GM12878 (cell line): Measurements from ENCODE around the gene P2RX1. TPM values are rescaled to one million over a fixed set of nuclear protein-coding genes. Genes with fewer than 3 reads are reported as not detected.

Source experiments
- ATAC-seq: fragments of 200-7000 bp; cut with Tn5 transposase; 3 replicates; pipeline ENCODE4 v1.9.1; 2020; ENCODE audit warnings: mild to moderate bottlenecking, moderate library complexity
- BruUV-seq: library from RNA; stranded (reverse); fragments of 400-500 nt; replicated peaks from 2 replicates; lab custom pipeline; 2021; lab: Mats Ljungman, UMichigan
- CTCF ChIA-PET: fragments of 300-600 bp; sonication (Branson Sonifier 250); formaldehyde crosslinking; extraction: SDS; loops from one replicate; lab custom pipeline; 2021; ENCODE audit warnings: inconsistent platforms; lab: Yijun Ruan, JAX
- POLR2A ChIA-PET: fragments of 350-600 bp; formaldehyde crosslinking; extraction: SDS; loops from one replicate; lab custom pipeline; 2021; ENCODE audit warnings: inconsistent platforms; lab: Charles Lee
- RAD21 ChIA-PET: fragments of 300-600 bp; sonication (Branson Sonifier 250); formaldehyde crosslinking; loops from one replicate; lab custom pipeline; 2023; ENCODE audit warnings: antibody characterized with exemption; ENCODE audit not compliant: unreplicated experiment; lab: Charles Lee
- SMC1A ChIA-PET: fragments of 300-600 bp; sonication (Branson Sonifier 250); formaldehyde crosslinking; loops from one replicate; lab custom pipeline; 2023; ENCODE audit not compliant: unreplicated experiment, uncharacterized antibody; lab: Charles Lee
- DNase-seq: peaks from one replicate; pipeline ENCODE4 v3.0.0-alpha.2; 2011; ENCODE audit warnings: low read depth, low spot score
- FAIRE-seq: peaks from 3 replicates; lab custom pipeline; 2011; peaks lifted over from hg19 to GRCh38; lab: Jason Lieb, UNC
- H2AFZ ChIP-seq: 2 replicates; pipeline ENCODE4 v1.6.0; 2011; ENCODE audit warnings: low read depth, low read length, control low read depth; ENCODE audit not compliant: control insufficient read depth
- H3K27ac ChIP-seq: 2 replicates; pipeline ENCODE4 v1.5.1; 2011; ENCODE audit warnings: control low read depth; ENCODE audit not compliant: control insufficient read depth, insufficient read depth
- H3K27me3 ChIP-seq, 2 experiments: replicated peaks in 1 of 2; 2 replicates each; pipeline versions ENCODE4 v1.6.0 to v1.6.1; 2011; ENCODE audit warnings: low read length in 1 of 2; ENCODE audit not compliant: control insufficient read depth in 2 of 2, insufficient read depth in 2 of 2
- H3K36me3 ChIP-seq, 2 experiments: 2 replicates each; pipeline ENCODE4 v1.5.1; 2011; ENCODE audit warnings: low read length in 1 of 2; ENCODE audit not compliant: control insufficient read depth in 2 of 2, insufficient read depth in 2 of 2
- H3K4me1 ChIP-seq: 2 replicates; pipeline ENCODE4 v1.6.1; 2011; ENCODE audit warnings: mild to moderate bottlenecking, low read length, moderate library complexity, mixed read lengths; ENCODE audit not compliant: control insufficient read depth, insufficient read depth
- H3K4me2 ChIP-seq: 2 replicates; pipeline ENCODE4 v1.6.0; 2011; ENCODE audit warnings: control low read depth; ENCODE audit not compliant: control insufficient read depth, insufficient read depth
- H3K4me3 ChIP-seq: fragments of 200-600 bp; sonication (generic); 2 replicates; pipeline ENCODE4 v1.5.1; 2016
- H3K79me2 ChIP-seq: 2 replicates; pipeline ENCODE4 v1.6.0; 2011; ENCODE audit warnings: low read length; ENCODE audit not compliant: control insufficient read depth, insufficient read depth
- H3K9ac ChIP-seq: 2 replicates; pipeline ENCODE4 v1.8.0; 2011; ENCODE audit warnings: low read length, control low read depth, mixed read lengths; ENCODE audit not compliant: control insufficient read depth, insufficient read depth
- H3K9me3 ChIP-seq: replicated peaks from 3 replicates; pipeline ENCODE4 v1.5.1; 2011; ENCODE audit warnings: mild to moderate bottlenecking, low read length; ENCODE audit not compliant: control insufficient read depth, insufficient read depth
- H4K20me1 ChIP-seq: 2 replicates; pipeline ENCODE4 v1.6.0; 2011; ENCODE audit not compliant: control insufficient read depth, insufficient read depth
- FOXM1 ChIP-seq: IDR thresholded peaks from 2 replicates; pipeline ENCODE4 v1.6.1; 2012; ENCODE audit warnings: low read depth, mild to moderate bottlenecking, inconsistent platforms, low read length, moderate library complexity
- IKZF1 ChIP-seq: fragments of 450-650 bp; conservative IDR thresholded peaks from 2 replicates; pipeline ENCODE4 v1.6.1; 2017; ENCODE audit warnings: antibody characterized with exemption, mild to moderate bottlenecking
- KAT2A ChIP-seq: conservative IDR thresholded peaks from 2 replicates; pipeline ENCODE4 v1.6.1; 2011; ENCODE audit warnings: low read depth, low read length; ENCODE audit not compliant: control insufficient read depth
- NFYA ChIP-seq: IDR thresholded peaks from 2 replicates; pipeline ENCODE4 v1.6.1; 2011; ENCODE audit warnings: low read depth, mild to moderate bottlenecking, low read length, improper control_type of control experiment, borderline replicate concordance
- NR2F1 ChIP-seq: fragments of 450-650 bp; conservative IDR thresholded peaks from 2 replicates; pipeline ENCODE4 v1.6.1; 2017; ENCODE audit warnings: mild to moderate bottlenecking
- STAT3 ChIP-seq: IDR thresholded peaks from 2 replicates; pipeline ENCODE4 v1.6.1; 2011; ENCODE audit warnings: low read depth, low read length, improper control_type of control experiment
- ZZZ3 ChIP-seq: IDR thresholded peaks from 2 replicates; pipeline ENCODE4 v1.6.1; 2011; ENCODE audit warnings: low read depth; ENCODE audit not compliant: control insufficient read depth, insufficient read length
- WGBS: methylation state at CpG from one replicate; pipeline ENCODE4 v1.1.6; 2016; ENCODE audit warnings: low lambda C conversion rate; ENCODE audit not compliant: insufficient replicate concordance, insufficient coverage; ENCODE audit errors: missing lambda C conversion rate; 5-methylcytosine and 5-hydroxymethylcytosine counted together
- in situ Hi-C: fragments of 300-500 bp; cut with MboI; formaldehyde crosslinking; loops from 9 replicates; pipeline ENCODE4 v1.14.3; 2018; ENCODE audit warnings: mixed read lengths
- intact Hi-C: fragments of 100-400 bp; cut with micrococcal nuclease; formaldehyde crosslinking; loops from one replicate; pipeline ENCODE4 v1.14.2; 2022; ENCODE audit not compliant: unreplicated experiment
- polyA plus RNA-seq, 11 experiments: library from polyadenylated mRNA; depleted of rRNA in 4 of 11; unstranded in 6 of 11; stranded (reverse) in 5 of 11; fragments of >200 nt; fragmentation: Nextera tagmentation in 4 of 11; fragmentation: Illumina TruSeq in 1 of 11; extraction: Ambion mirVana in 4 of 11; extraction: Trizol in 1 of 11; gene quantifications; 1 replicate in 1 of 11; 2 replicates in 10 of 11; pipeline versions ENCODE4 v1.2.1 to v1.2.3, GENCODE V29; 2011 to 2016; ENCODE audit warnings: inconsistent platforms in 2 of 11, missing spikeins in 2 of 11, low read depth in 1 of 11
- total RNA-seq, 4 experiments: library from RNA; depleted of rRNA in 3 of 4; stranded (reverse); fragments of >200 nt in 3 of 4; fragmentation: Illumina TruSeq in 1 of 4; extraction: Trizol in 1 of 4; gene quantifications; 2 replicates each; pipeline versions ENCODE4 v1.2.1 to v1.2.3, GENCODE V29; 2013 to 2021
- TF ChIP-seq, protein P1 (sequence below): fragments of 450-650 bp; IDR thresholded peaks from 2 replicates; pipeline ENCODE4 v1.6.1; 2017; ENCODE audit warnings: low read depth, mild to moderate bottlenecking, moderate library complexity
- TF ChIP-seq, protein P2 (sequence below), 3 experiments: IDR thresholded peaks in 2 of 3; conservative IDR thresholded peaks in 1 of 3; 2 replicates each; pipeline ENCODE4 v1.5.1; 2011; ENCODE audit warnings: low read depth in 3 of 3, low read length in 3 of 3, mild to moderate bottlenecking in 3 of 3, control low read depth in 2 of 3, moderate library complexity in 2 of 3, inconsistent platforms in 1 of 3, mixed read lengths in 1 of 3; ENCODE audit not compliant: control insufficient read depth in 2 of 3, insufficient read depth in 1 of 3; ENCODE audit errors: extremely low read depth in 1 of 3

The P2RX1 gene
- total and polyA plus RNA-seq, 10 of the 15 experiments (the other 5 are each of a cell fraction or from before 2014, with no cell fraction given) = 0.12 to 6.2 (median 3.4) TPM

DNA sequence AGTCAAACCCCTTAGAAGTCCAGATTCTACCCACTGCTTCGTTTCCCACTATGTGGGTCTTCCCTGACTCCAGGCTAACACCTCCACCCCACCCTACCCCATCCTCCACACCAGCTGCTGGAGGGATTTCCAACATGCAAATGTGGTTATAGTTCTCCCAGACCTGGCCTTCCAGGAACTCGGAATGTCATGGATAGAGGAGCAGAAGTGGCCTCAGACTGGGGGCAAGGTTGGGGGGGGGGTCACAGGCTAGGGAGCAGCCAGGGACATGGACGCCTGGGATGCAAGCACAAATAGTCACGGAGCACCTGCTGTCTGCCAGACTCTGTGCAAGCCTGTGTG, 25.4 kb downstream of the P2RX1 start:
- POLR2A ChIA-PET = interaction anchor here (0.5 kb wide), 1 partner anchor 95 kb away, joined by 3 read pairs; no protein-coding TSS in a partner anchor
- Histone ChIP-seq H3K4me2 (no peak overlapping the region), H3K4me3 (no peak overlapping the region), H3K27ac (no peak overlapping the region)
- no peak for TF ChIP-seq NFYA
- TF ChIP-seq, protein P1, sequence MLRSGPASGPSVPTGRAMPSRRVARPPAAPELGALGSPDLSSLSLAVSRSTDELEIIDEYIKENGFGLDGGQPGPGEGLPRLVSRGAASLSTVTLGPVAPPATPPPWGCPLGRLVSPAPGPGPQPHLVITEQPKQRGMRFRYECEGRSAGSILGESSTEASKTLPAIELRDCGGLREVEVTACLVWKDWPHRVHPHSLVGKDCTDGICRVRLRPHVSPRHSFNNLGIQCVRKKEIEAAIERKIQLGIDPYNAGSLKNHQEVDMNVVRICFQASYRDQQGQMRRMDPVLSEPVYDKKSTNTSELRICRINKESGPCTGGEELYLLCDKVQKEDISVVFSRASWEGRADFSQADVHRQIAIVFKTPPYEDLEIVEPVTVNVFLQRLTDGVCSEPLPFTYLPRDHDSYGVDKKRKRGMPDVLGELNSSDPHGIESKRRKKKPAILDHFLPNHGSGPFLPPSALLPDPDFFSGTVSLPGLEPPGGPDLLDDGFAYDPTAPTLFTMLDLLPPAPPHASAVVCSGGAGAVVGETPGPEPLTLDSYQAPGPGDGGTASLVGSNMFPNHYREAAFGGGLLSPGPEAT = no peak
- TF ChIP-seq STAT3 = no peak
- TF ChIP-seq IKZF1 = no peak
- TF ChIP-seq NR2F1 = no peak
- TF ChIP-seq ZZZ3 = no peak
- TF ChIP-seq KAT2A = no peak
- TF ChIP-seq FOXM1 = no peak
- TF ChIP-seq, protein P2, sequence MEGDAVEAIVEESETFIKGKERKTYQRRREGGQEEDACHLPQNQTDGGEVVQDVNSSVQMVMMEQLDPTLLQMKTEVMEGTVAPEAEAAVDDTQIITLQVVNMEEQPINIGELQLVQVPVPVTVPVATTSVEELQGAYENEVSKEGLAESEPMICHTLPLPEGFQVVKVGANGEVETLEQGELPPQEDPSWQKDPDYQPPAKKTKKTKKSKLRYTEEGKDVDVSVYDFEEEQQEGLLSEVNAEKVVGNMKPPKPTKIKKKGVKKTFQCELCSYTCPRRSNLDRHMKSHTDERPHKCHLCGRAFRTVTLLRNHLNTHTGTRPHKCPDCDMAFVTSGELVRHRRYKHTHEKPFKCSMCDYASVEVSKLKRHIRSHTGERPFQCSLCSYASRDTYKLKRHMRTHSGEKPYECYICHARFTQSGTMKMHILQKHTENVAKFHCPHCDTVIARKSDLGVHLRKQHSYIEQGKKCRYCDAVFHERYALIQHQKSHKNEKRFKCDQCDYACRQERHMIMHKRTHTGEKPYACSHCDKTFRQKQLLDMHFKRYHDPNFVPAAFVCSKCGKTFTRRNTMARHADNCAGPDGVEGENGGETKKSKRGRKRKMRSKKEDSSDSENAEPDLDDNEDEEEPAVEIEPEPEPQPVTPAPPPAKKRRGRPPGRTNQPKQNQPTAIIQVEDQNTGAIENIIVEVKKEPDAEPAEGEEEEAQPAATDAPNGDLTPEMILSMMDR (IDR thresholded peaks at IDR 0.05 in 2 of 3, conservative IDR thresholded peaks at IDR 0.05 in 1 of 3; ENCODE audit: control insufficient read depth in 2 of 3, extremely low read depth in 1 of 3, insufficient read depth in 1 of 3, low read depth in 3 of 3, low read length in 3 of 3) = no peak
- TF ChIP-seq, all 136 proteins: peak for 0
- H3K79me2 ChIP-seq = no peaks in the 10 kb centered on the region
- WGBS = 16% methylated on average over 4 of the region's 4 CpGs
- ATAC-seq (no peak), FAIRE-seq (no peak), DNase-seq (no peak)
- no TSS peak for BruUV-seq
- SMC1A ChIA-PET = interaction anchor here (1.3 to 1.8 kb wide), 2 partner anchors 13 to 23 kb away, joined by 3 to 4 read pairs; no protein-coding TSS in a partner anchor
- in situ Hi-C loops (no loop called here), intact Hi-C loops (no loop called here)
- RAD21 ChIA-PET = no interaction called here
- H3K27me3 ChIP-seq = peaks cover 0 to 2% of the 10 kb centered on the region in 2 experiments; a peak in 1 of 4 replicates
- CTCF ChIA-PET = interaction anchor here (0.6 to 1.9 kb wide), 3 partner anchors 27 to 45 kb away, joined by 3 to 10 read pairs (median 4); partner anchors contain the start of gene NCBP3
- no peak overlapping the region for H2AFZ ChIP-seq
- no peaks in the 10 kb centered on the region for H4K20me1 ChIP-seq
- no peaks in the 10 kb centered on the region for H3K36me3 ChIP-seq
- no peaks in the 10 kb centered on the region for H3K9me3 ChIP-seq
- H3K4me1 ChIP-seq = peaks cover 3% of the 10 kb centered on the region
- H3K9ac ChIP-seq = no peak overlapping the region
